ENCODE data around the gene WBP1. TPM values are rescaled to one million over a fixed set of nuclear protein-coding genes. Genes with fewer than 3 reads are reported as not detected.

The WBP1 gene
- total RNA-seq, 1 donor from 2014 or later, result 44.9 TPM

- DNase-seq, result no peak
Observed at GRCh38 chr2:74503506-74504475, 45.6 kb downstream of the WBP1 start.

GRCh38 chr2:74504591-74504990 is 46.4 kb downstream of the WBP1 start:
- no peak for DNase-seq

DNA sequence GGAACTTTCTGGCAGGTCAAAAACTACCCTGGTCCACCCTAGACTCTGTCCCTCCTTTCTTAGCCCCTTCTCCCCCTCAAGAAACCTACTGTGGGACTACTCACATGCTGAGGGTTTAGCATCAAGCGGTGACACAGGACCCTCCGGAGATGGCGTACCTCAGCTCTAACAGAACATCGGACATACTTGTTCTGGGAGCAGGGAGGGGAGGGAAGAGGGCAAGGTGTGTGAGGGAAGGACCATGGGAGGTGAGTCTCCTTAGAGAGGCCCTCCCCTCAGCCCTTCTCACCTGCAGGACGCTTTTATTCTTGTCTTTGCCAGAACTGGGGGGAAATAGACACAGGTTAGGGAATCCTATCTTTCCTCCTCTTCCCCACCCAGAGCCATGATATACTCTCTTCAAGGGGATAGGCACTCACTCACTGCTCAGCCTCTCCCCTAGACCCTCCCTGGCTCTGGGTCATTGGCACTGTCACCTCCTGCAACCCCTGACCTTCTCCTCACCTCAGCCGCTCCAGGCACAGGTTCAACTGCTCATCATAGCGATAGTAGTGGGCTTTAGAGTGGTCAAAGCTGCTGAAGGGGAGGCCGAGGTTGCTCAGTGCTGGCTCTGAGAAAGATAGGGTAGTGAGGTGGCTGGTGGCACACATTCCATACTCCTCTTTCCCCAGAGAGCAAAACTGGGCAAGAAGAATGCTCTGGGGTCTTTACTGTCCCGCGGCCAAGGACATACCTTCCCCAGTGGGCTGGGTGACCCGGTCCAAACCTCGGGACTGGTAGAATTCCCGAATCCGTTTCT is 47.4 kb downstream of the WBP1 start:
- DNase-seq, result no peak

DNA sequence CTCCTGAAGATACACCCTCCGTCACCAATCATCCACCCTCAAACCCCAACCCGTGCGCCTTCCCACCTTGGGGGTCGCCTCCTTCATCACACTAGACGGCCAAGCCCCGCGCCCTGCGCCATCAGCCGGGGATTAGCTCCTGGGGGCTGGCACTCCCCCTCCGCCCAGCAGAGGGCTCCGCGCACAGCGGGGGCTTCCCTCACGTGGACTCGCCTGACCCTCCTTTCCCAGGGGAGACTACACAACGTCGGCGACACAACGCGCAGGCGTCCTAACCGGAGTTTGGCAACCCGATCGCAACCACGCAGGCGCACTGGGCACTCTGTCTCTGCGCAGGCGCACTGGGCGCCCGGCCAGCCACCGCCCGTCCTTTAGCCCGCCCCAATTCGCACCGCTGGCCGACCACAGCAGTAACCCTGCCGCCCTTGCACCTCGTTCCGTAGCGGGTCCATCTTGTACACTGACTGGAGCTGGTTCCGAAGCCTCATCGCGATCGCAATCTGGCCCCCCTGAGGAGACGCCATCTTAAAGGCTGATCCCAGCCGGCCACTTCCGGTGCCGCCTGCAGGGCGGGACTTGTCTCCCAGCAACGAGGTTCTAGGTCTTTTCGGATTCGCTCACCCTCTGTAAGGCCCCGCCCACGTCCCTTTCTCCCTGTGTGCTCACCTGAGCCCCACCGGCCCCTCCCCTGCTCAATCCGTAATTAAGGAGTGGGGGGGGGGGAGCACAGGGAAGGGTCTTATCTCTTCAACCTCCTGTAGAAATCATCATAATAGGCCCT is 49.1 kb downstream of the WBP1 start, which contains the start of gene PCGF1:
PCGF1 (minus strand) TSS at position 551 of the 781 bp plus-strand sequence; CDS start at position 524, 27 bp downstream.
- DNase-seq, result peak; percentile 98

DNA sequence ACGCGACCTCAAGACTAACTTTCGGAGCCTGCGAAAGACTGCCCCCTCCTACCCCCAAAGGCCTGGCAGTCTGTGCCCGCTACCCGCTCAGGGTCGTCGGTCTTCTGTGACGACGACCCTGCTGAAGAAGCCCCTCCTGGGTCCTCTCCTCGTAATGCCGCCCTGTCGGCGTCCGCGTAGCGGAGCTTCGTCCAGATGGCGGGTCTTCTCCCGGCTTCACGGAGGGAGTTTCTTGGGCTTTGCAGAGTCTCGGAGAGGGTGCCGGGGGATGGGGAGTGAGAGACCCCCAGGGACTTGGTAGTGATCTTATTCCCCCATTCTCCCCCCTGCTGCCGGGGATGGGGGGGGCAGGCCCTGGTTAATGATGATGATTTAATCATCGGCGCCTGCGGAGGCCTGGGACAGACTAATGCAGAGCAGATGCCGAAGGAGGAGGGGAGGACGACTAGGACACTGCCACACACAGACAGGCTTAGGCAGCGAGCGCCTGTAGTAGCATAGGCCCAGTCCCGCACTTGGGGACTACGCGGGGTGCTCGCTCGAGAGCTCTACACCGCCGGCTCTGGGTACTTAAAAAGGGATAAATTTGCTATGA is 49.8 kb downstream of the WBP1 start:
- DNase-seq, result peak; percentile 30

DNA sequence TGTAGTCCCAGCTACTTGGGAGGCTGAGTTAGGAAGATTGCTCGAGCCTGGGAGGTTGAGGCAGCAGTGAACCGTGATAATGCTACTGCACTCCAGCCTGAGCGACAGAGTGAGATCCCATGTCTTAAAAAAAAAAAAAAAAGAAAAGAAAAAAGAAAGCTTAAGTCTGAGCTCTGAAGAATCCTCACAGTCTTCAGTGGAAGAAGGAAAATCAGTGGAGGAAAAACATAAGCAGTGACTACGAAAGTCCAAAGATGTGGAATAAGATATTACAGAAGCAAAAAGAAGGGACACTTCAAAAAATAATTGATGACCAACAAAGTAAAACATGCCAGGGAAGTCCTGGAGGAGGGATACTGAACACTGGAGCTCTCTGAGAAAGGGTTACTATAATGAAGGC is 52.0 kb downstream of the WBP1 start:
- no peak for DNase-seq

Other genes starting within 250 kb of the WBP1 start
- gene SLC4A5, start 115.0 kb upstream of the WBP1 start, total RNA-seq, result 0.33 TPM in 1 of 2 replicates, not detected in the other
- 160 and 207 TPM in 2 replicates for gene DCTN1, start 78.1 kb upstream of the WBP1 start, total RNA-seq
- 0.14 and 0.17 TPM in 2 replicates for gene C2orf81, start 36.8 kb upstream of the WBP1 start, total RNA-seq
- gene WDR54, start 36.7 kb upstream of the WBP1 start, total RNA-seq, result 23.3 and 36.9 TPM in 2 replicates
- 21.6 and 27.0 TPM in 2 replicates for gene RTKN, start 16.5 kb upstream of the WBP1 start, total RNA-seq
- 6.5 and 24.0 TPM in 2 replicates for gene INO80B, start 3.4 kb upstream of the WBP1 start, total RNA-seq
- 74.4 and 85.1 TPM in 2 replicates for gene MOGS, start 6.9 kb downstream of the WBP1 start, total RNA-seq
- gene MRPL53, start 14.2 kb downstream of the WBP1 start, total RNA-seq, result 25.9 and 33.7 TPM in 2 replicates
- 14.9 and 22.8 TPM in 2 replicates for gene CCDC142, start 24.6 kb downstream of the WBP1 start, total RNA-seq
- gene TTC31, start 24.6 kb downstream of the WBP1 start, total RNA-seq, result 18.2 and 21.6 TPM in 2 replicates
- gene LBX2, start 41.2 kb downstream of the WBP1 start, total RNA-seq, result 0.98 and 2.9 TPM in 2 replicates
- gene PCGF1, start 49.3 kb downstream of the WBP1 start, total RNA-seq, result 9.7 and 11.7 TPM in 2 replicates
- 0.17 TPM in 1 of 2 replicates, not detected in the other for gene TLX2, start 56.0 kb downstream of the WBP1 start, total RNA-seq
- gene DQX1, start 67.8 kb downstream of the WBP1 start, total RNA-seq, result not detected in 2 replicates
- 87.2 and 127 TPM in 2 replicates for gene AUP1, start 71.3 kb downstream of the WBP1 start, total RNA-seq
- gene HTRA2, start 71.5 kb downstream of the WBP1 start, total RNA-seq, result 50.9 and 51.8 TPM in 2 replicates
- gene LOXL3, start 95.5 kb downstream of the WBP1 start, total RNA-seq, result 0.85 and 1.7 TPM in 2 replicates
- gene DOK1, start 96.3 kb downstream of the WBP1 start, total RNA-seq, result 20.8 and 21.5 TPM in 2 replicates
- gene M1AP, start 189.9 kb downstream of the WBP1 start, total RNA-seq, result not detected in 2 replicates
- gene SEMA4F, start 195.8 kb downstream of the WBP1 start, total RNA-seq, result 4.4 and 5.0 TPM in 2 replicates

All from dermis blood vessel endothelial cell (primary cell).